Activated CD4-positive, alpha-beta T cell treated with anti-CD3 and anti-CD28 coated beads, Interleukin-2, Interleukin-6, amounts not matched to agents 100 ng/mL and 50 ng/mL, durations not matched to agents 16 hours and 8 hours (primary cell): Measurements from ENCODE around the gene COL9A3.
"Not testable (repeated sequence)": the region's sequence is repeated elsewhere in the genome, so short reads cannot be mapped to it uniquely, and the experiment has no call there.

ENCODE experiments used
- DNase-seq: peaks from one replicate; pipeline ENCODE4 v3.0.0-alpha.2; 2020

The COL9A3 gene

GRCh38 chr20:62838128-62838891 is 21.5 kb downstream of the COL9A3 start:
- DNase-seq, result no peak

DNA sequence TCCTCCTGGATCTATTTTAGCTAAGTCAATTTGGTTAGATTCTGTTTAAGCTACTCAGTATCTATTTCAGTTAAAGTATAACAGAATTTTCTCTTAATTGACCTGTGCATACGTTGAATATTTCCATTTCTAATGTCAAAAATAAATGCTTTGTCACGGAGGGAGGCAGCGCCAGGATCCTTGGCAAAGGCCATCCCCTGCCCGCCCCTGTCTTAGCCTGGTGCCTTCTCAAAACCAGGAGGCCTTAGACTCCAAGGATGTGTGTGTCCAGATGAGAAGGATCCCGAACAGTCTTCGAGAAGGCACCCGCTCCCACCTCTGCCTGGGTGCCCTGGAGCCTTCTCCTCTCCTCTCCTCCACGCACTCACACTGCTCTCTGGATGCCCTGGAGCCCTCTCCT is 22.4 kb downstream of the COL9A3 start:
- DNase-seq, result no peak

- no peak for DNase-seq
These were observed 23.0 kb downstream of the COL9A3 start for GRCh38 chr20:62839816-62840215.

- no peak for DNase-seq
These were observed 23.7 kb downstream of the COL9A3 start for GRCh38 chr20:62840244-62841197.

GRCh38 chr20:62841705-62842212 is 24.9 kb downstream of the COL9A3 start:
- no peak for DNase-seq

DNA sequence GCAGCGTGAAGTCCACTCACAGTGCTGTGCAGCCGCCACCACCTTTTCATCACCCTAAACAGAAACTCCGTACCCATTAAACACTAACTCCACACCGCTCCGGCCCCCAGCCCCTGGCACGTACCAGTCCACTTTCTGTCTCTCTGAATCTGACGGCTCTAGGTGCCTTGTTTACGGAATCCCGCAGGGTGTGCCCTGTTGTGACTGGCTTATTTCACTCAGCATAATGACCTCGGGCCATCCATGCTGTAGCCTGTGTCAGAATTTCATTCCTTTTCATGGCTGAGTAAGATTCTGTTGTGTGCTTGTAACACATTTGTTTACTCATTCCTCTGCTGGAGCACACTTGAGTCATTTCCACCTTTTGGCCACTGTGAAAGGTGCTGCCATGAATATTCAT is 26.8 kb downstream of the COL9A3 start:
- no peak for DNase-seq

- DNase-seq, result no peak
These were observed 27.3 kb downstream of the COL9A3 start for GRCh38 chr20:62844182-62844581.

GRCh38 chr20:62845416-62846160 is 28.7 kb downstream of the COL9A3 start:
- DNase-seq, result no peak

GRCh38 chr20:62846166-62846890 is 29.5 kb downstream of the COL9A3 start:
- DNase-seq, result no peak

DNA sequence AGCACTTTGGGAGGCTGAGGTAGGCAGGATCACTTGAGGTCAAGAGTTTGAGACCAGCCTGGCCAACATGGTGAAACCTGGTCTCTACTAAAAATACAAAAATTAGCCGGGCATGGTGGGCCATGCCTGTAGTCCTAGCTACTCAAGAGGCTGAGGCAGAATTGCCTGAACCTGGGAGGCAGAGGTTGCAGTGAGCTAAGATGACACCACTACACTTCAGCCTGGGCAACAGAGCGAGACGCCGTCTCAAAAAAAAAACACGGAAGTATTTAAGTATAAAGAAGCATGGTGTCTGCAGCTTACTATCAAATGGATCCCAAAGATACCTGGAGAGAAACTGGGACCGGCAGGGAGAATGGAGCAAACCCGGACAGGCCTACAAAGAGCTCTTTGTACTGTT is 32.1 kb downstream of the COL9A3 start:
- DNase-seq, result not testable (repeated sequence)

- DNase-seq, result no peak
These were observed 32.6 kb downstream of the COL9A3 start for GRCh38 chr20:62849431-62849830.

- DNase-seq, result no peak
These were observed 33.6 kb downstream of the COL9A3 start for GRCh38 chr20:62850333-62850974.

DNA sequence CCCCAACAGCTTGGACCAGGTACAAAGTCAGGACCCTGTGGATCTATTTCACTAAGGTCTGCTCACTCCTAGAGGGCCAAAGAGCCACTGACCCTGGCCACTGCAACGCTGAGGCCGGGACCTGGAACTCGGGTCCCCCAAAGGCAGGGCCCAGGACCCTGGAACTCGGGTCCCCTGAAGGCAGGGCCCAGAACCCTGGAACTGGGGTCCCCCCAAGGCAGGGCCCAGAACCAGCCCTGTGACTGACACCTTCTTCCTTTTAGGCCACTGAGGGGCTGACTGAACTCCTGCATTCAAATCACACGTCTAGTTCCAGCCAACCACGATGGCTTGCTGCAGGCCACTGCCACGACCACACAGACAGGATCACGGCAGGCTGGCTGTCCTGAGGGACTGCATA is 35.3 kb downstream of the COL9A3 start:
- no peak for DNase-seq

- no peak for DNase-seq
These were observed 36.0 kb downstream of the COL9A3 start for GRCh38 chr20:62852841-62853240.

DNA sequence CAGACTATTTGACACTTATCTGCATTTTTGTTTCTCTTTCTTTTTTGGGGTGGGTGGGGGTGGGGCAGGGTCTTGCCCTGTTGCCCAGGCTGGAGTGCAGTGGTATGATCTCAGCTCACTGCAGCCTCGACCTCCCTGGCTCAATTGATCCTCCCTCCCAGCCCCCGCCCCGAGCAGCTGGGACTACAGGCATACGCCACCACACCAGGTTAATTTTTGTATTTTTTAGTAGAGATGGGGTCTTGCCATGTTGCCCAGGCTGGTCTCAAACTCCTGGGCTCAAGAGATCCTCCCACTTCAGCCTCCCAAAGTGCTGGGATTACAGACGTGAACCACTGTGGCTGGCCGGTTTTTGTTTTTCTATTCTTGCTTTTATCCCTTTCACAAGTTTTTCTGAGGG is 36.5 kb downstream of the COL9A3 start:
- not testable (repeated sequence) for DNase-seq

DNA sequence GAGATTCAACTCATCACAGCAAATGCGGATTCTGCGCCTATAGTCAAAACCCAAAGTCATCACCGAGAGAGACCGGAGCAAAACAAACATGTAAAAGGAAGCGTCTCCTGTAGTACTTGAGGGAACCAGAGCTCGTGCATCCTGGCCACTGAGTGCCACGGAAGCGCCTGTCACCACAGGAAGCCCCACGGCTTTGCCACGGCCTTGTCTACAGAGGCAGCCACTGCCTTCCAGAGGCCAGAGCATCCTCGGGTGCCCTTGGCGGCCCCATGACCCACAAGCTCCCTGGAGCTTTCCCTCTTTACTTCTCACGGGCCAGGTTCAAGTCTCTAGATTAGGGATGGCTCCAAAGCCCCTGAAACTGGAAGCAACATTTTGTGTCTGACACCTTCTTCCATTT is 37.3 kb downstream of the COL9A3 start:
- DNase-seq, result no peak

DNA sequence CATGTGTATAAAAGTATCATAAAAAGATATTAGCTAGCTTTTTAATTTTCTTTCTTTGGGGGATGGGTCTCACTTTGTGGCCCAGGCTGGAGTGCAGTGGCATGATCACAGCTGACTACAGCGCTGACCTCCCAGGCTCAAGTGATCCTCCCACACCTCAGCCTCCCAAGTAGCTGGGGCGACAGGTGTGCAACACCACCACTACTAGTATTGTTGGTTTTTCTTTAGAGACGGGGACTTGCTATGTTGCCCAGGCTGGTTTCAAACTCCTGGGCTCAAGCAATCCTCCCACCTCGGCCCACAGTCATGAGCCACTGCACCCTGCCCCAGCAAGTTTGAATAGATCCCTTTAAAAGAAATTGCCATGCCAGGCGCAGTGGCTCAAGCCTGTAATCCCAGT is 38.3 kb downstream of the COL9A3 start:
- DNase-seq, result no peak

DNA sequence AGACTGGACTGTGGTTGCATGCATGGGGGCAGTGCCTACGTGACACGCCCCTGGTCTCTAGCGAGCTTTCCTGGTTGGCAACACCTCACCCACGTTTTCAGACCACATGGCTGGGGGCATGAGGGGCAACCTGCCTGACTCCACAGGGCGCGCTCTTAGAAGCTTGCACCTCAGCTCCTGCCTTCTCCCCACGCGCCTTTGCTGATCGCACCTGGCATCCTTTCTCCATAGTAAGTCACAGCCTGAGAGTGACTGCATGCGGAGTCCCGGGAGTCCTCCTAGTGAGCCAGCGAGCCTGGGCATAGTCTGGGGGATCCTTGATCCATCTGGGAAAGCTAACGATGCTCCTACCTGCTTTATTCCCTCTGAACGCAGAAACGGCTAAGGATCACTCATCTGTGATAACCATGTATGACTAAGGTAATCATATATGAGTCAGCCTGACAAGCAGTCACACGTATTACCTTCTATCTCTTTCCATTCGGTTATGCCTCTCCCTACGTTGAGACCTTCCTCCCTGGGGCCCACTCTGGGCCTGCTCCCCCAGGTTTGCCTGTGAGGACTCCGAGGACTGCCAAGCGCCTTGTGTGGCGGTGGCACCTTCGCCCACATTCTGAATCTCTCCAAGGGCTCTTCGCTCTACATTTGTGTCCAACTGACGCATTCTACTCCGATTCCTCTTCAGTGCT is 40.2 kb downstream of the COL9A3 start:
- DNase-seq, result no peak

- no peak for DNase-seq
These were observed 41.4 kb downstream of the COL9A3 start for GRCh38 chr20:62858058-62858830.

GRCh38 chr20:62859721-62860120 is 42.9 kb downstream of the COL9A3 start:
- DNase-seq, result no peak
